ENCODE data around the gene MEIS2.
A peak's percentile ranks its signal among the peaks of the same experiment; 100 is the strongest.

Gene MEIS2

GRCh38 chr15:36884936-36885635 is 215.3 kb downstream of the MEIS2 start:
- Histone ChIP-seq H3K27me3 (ENCODE audit: control insufficient read depth in 1 of 2, insufficient read depth in 2 of 2, low read length in 2 of 2) (peaks cover 31 to 68% of the 10 kb centered on the region in 2 donors), H3K4me3 (ENCODE audit: low read length in 2 of 2) (no peak overlapping the region), H3K9ac (ENCODE audit: low read length in 2 of 2) (no peak overlapping the region), H3K4me1 (ENCODE audit: control insufficient read depth, insufficient read depth, low read length) (peaks cover 11% of the 10 kb centered on the region), H3K9me3 (ENCODE audit: control insufficient read depth in 2 of 2, low read length in 2 of 2) (no peaks in the 10 kb centered on the region), H3K27ac (ENCODE audit: low read length) (peak overlapping the region; percentile 50), H3K36me3 (ENCODE audit: control insufficient read depth in 2 of 2, insufficient read depth in 2 of 2, low read length in 2 of 2) (no peaks in the 10 kb centered on the region)

- H3K9ac ChIP-seq (ENCODE audit: low read length in 2 of 2), result no peak overlapping the region
- peaks cover 11% of the 10 kb centered on the region for H3K4me1 ChIP-seq (ENCODE audit: control insufficient read depth, insufficient read depth, low read length)
- H3K9me3 ChIP-seq (ENCODE audit: control insufficient read depth in 2 of 2, low read length in 2 of 2), result no peaks in the 10 kb centered on the region
- H3K4me3 ChIP-seq (ENCODE audit: low read length in 2 of 2), result no peak overlapping the region
- H3K27me3 ChIP-seq (ENCODE audit: control insufficient read depth in 1 of 2, insufficient read depth in 2 of 2, low read length in 2 of 2), result peaks cover 34 to 74% of the 10 kb centered on the region in 2 donors
- no peaks in the 10 kb centered on the region for H3K36me3 ChIP-seq (ENCODE audit: control insufficient read depth in 2 of 2, insufficient read depth in 2 of 2, low read length in 2 of 2)
- H3K27ac ChIP-seq (ENCODE audit: low read length), result peak overlapping the region; percentile 50
Measured at GRCh38 chr15:36884518-36884875, 215.9 kb downstream of the MEIS2 start.

GRCh38 chr15:36883713-36884517 is 216.4 kb downstream of the MEIS2 start:
- Histone ChIP-seq H3K27me3 (ENCODE audit: control insufficient read depth in 1 of 2, insufficient read depth in 2 of 2, low read length in 2 of 2) (peaks cover 34 to 78% of the 10 kb centered on the region in 2 donors), H3K9ac (ENCODE audit: low read length in 2 of 2) (no peak overlapping the region)

GRCh38 chr15:36882487-36883131 is 217.7 kb downstream of the MEIS2 start:
- Histone ChIP-seq H3K9me3 (ENCODE audit: control insufficient read depth in 2 of 2, low read length in 2 of 2) (no peaks in the 10 kb centered on the region), H3K4me1 (ENCODE audit: control insufficient read depth, insufficient read depth, low read length) (peaks cover 9% of the 10 kb centered on the region), H3K4me3 (ENCODE audit: low read length in 2 of 2) (peak overlapping the region; percentile 32 to 71), H3K36me3 (ENCODE audit: control insufficient read depth in 2 of 2, insufficient read depth in 2 of 2, low read length in 2 of 2) (no peaks in the 10 kb centered on the region), H3K9ac (ENCODE audit: low read length in 2 of 2) (no peak overlapping the region), H3K27me3 (ENCODE audit: control insufficient read depth in 1 of 2, insufficient read depth in 2 of 2, low read length in 2 of 2) (peaks cover 31 to 69% of the 10 kb centered on the region in 2 donors), H3K27ac (ENCODE audit: low read length) (no peak overlapping the region)

More at GRCh38 chr15:36883713-36884517, 216.4 kb downstream of the MEIS2 start:
- peak overlapping the region; percentile 54 to 71 for H3K4me3 ChIP-seq (ENCODE audit: low read length in 2 of 2)
- H3K36me3 ChIP-seq (ENCODE audit: control insufficient read depth in 2 of 2, insufficient read depth in 2 of 2, low read length in 2 of 2), result no peaks in the 10 kb centered on the region
- peaks cover 11% of the 10 kb centered on the region for H3K4me1 ChIP-seq (ENCODE audit: control insufficient read depth, insufficient read depth, low read length)
- H3K27ac ChIP-seq (ENCODE audit: low read length), result peak overlapping the region; percentile 24
- H3K9me3 ChIP-seq (ENCODE audit: control insufficient read depth in 2 of 2, low read length in 2 of 2), result no peaks in the 10 kb centered on the region

GRCh38 chr15:36882056-36882455 is 218.3 kb downstream of the MEIS2 start:
- H3K4me3 ChIP-seq (ENCODE audit: low read length in 2 of 2), result peak overlapping the region in 1 of 2 donors; percentile 71
- H3K9ac ChIP-seq (ENCODE audit: low read length in 2 of 2), result no peak overlapping the region
- peaks cover 7% of the 10 kb centered on the region for H3K4me1 ChIP-seq (ENCODE audit: control insufficient read depth, insufficient read depth, low read length)
- H3K27me3 ChIP-seq (ENCODE audit: control insufficient read depth in 1 of 2, insufficient read depth in 2 of 2, low read length in 2 of 2), result peaks cover 31 to 63% of the 10 kb centered on the region in 2 donors
- no peak overlapping the region for H3K27ac ChIP-seq (ENCODE audit: low read length)
- H3K9me3 ChIP-seq (ENCODE audit: control insufficient read depth in 2 of 2, low read length in 2 of 2), result no peaks in the 10 kb centered on the region
- H3K36me3 ChIP-seq (ENCODE audit: control insufficient read depth in 2 of 2, insufficient read depth in 2 of 2, low read length in 2 of 2), result no peaks in the 10 kb centered on the region

GRCh38 chr15:36881516-36881915 is 218.8 kb downstream of the MEIS2 start:
- Histone ChIP-seq H3K27me3 (ENCODE audit: control insufficient read depth in 1 of 2, insufficient read depth in 2 of 2, low read length in 2 of 2) (peaks cover 31 to 58% of the 10 kb centered on the region in 2 donors), H3K36me3 (ENCODE audit: control insufficient read depth in 2 of 2, insufficient read depth in 2 of 2, low read length in 2 of 2) (no peaks in the 10 kb centered on the region), H3K27ac (ENCODE audit: low read length) (no peak overlapping the region)

GRCh38 chr15:36880913-36881460 is 219.4 kb downstream of the MEIS2 start:
- H3K9me3 ChIP-seq (ENCODE audit: control insufficient read depth in 2 of 2, low read length in 2 of 2), result no peaks in the 10 kb centered on the region
- peaks cover 31 to 54% of the 10 kb centered on the region in 2 donors for H3K27me3 ChIP-seq (ENCODE audit: control insufficient read depth in 1 of 2, insufficient read depth in 2 of 2, low read length in 2 of 2)
- no peaks in the 10 kb centered on the region for H3K36me3 ChIP-seq (ENCODE audit: control insufficient read depth in 2 of 2, insufficient read depth in 2 of 2, low read length in 2 of 2)
- no peak overlapping the region for H3K9ac ChIP-seq (ENCODE audit: low read length in 2 of 2)
- H3K4me3 ChIP-seq (ENCODE audit: low read length in 2 of 2), result peak overlapping the region in 1 of 2 donors; percentile 44
- H3K27ac ChIP-seq (ENCODE audit: low read length), result no peak overlapping the region
- H3K4me1 ChIP-seq (ENCODE audit: control insufficient read depth, insufficient read depth, low read length), result peaks cover 7% of the 10 kb centered on the region

More at GRCh38 chr15:36881516-36881915, 218.8 kb downstream of the MEIS2 start:
- H3K4me3 ChIP-seq (ENCODE audit: low read length in 2 of 2), result no peak overlapping the region
- peaks cover 7% of the 10 kb centered on the region for H3K4me1 ChIP-seq (ENCODE audit: control insufficient read depth, insufficient read depth, low read length)
- no peak overlapping the region for H3K9ac ChIP-seq (ENCODE audit: low read length in 2 of 2)
- H3K9me3 ChIP-seq (ENCODE audit: control insufficient read depth in 2 of 2, low read length in 2 of 2), result no peaks in the 10 kb centered on the region

GRCh38 chr15:36880224-36880912 is 220.0 kb downstream of the MEIS2 start:
- H3K4me3 ChIP-seq (ENCODE audit: low read length in 2 of 2), result peak overlapping the region in 1 of 2 donors; percentile 44
- no peak overlapping the region for H3K9ac ChIP-seq (ENCODE audit: low read length in 2 of 2)
- no peaks in the 10 kb centered on the region for H3K36me3 ChIP-seq (ENCODE audit: control insufficient read depth in 2 of 2, insufficient read depth in 2 of 2, low read length in 2 of 2)
- H3K9me3 ChIP-seq (ENCODE audit: control insufficient read depth in 2 of 2, low read length in 2 of 2), result no peaks in the 10 kb centered on the region
- H3K27me3 ChIP-seq (ENCODE audit: control insufficient read depth in 1 of 2, insufficient read depth in 2 of 2, low read length in 2 of 2), result peaks cover 31 to 51% of the 10 kb centered on the region in 2 donors
- H3K4me1 ChIP-seq (ENCODE audit: control insufficient read depth, insufficient read depth, low read length), result peaks cover 7% of the 10 kb centered on the region
- H3K27ac ChIP-seq (ENCODE audit: low read length), result no peak overlapping the region

- no peak overlapping the region for H3K9ac ChIP-seq (ENCODE audit: low read length in 2 of 2)
- H3K4me3 ChIP-seq (ENCODE audit: low read length in 2 of 2), result no peak overlapping the region
- peaks cover 31 to 48% of the 10 kb centered on the region in 2 donors for H3K27me3 ChIP-seq (ENCODE audit: control insufficient read depth in 1 of 2, insufficient read depth in 2 of 2, low read length in 2 of 2)
- no peaks in the 10 kb centered on the region for H3K36me3 ChIP-seq (ENCODE audit: control insufficient read depth in 2 of 2, insufficient read depth in 2 of 2, low read length in 2 of 2)
- no peaks in the 10 kb centered on the region for H3K9me3 ChIP-seq (ENCODE audit: control insufficient read depth in 2 of 2, low read length in 2 of 2)
- H3K4me1 ChIP-seq (ENCODE audit: control insufficient read depth, insufficient read depth, low read length), result peaks cover 7% of the 10 kb centered on the region
- no peak overlapping the region for H3K27ac ChIP-seq (ENCODE audit: low read length)
Measured at GRCh38 chr15:36879568-36880222, 220.7 kb downstream of the MEIS2 start.

Measured in stomach smooth muscle (tissue), 2 donors.